GM12892 (cell line): Measurements from ENCODE around the gene NLRC3.

ENCODE experiments used
- DNase-seq: peaks from one replicate; pipeline ENCODE4 v3.0.0; 2011; ENCODE audit not compliant: insufficient read length
- FAIRE-seq: peaks from 2 replicates; lab custom pipeline; 2011; peaks lifted over from hg19 to GRCh38; lab: Jason Lieb, UNC
- POLR2A ChIP-seq: IDR thresholded peaks from 2 replicates; pipeline ENCODE4 v1.6.1; 2011; ENCODE audit warnings: low read depth, low read length, control low read depth
- POLR2AphosphoS5 ChIP-seq: IDR thresholded peaks from 2 replicates; pipeline ENCODE4 v1.6.1; 2011; ENCODE audit warnings: low read depth, low read length, control low read depth
- TAF1 ChIP-seq: IDR thresholded peaks from 2 replicates; pipeline ENCODE4 v1.6.1; 2011; ENCODE audit warnings: low read depth, mild to moderate bottlenecking, control low read depth, low read length, borderline replicate concordance

NLRC3 gene

GRCh38 chr16:3574195-3574594 lies 3.0 kb downstream of the NLRC3 start:
- TF ChIP-seq POLR2AphosphoS5, result no peak
- TF ChIP-seq TAF1, result no peak
- TF ChIP-seq POLR2A, result no peak
- FAIRE-seq (no peak), DNase-seq (no peak)

GRCh38 chr16:3573146-3573815 lies 3.9 kb downstream of the NLRC3 start:
- TF ChIP-seq POLR2AphosphoS5 (no peak), TAF1 (no peak), POLR2A (no peak)
- no peak for DNase-seq
- FAIRE-seq, result no peak

- no peak for FAIRE-seq
- no peak for TF ChIP-seq TAF1
- TF ChIP-seq POLR2AphosphoS5, result no peak
- TF ChIP-seq POLR2A, result no peak
- DNase-seq, result no peak
Measured at GRCh38 chr16:3570420-3571062, 6.7 kb downstream of the NLRC3 start.

- no peak for TF ChIP-seq POLR2AphosphoS5
- TF ChIP-seq POLR2A, result no peak
- TF ChIP-seq TAF1, result no peak
- no peak for DNase-seq
- FAIRE-seq, result no peak
Measured at GRCh38 chr16:3569851-3570250, 7.4 kb downstream of the NLRC3 start.

GRCh38 chr16:3566990-3567389 lies 10.2 kb downstream of the NLRC3 start:
- DNase-seq, result no peak
- FAIRE-seq, result no peak

GRCh38 chr16:3564889-3565141 lies 12.4 kb downstream of the NLRC3 start:
- FAIRE-seq (no peak), DNase-seq (no peak)
- TF ChIP-seq POLR2A (no peak), POLR2AphosphoS5 (no peak), TAF1 (no peak)

More at GRCh38 chr16:3566990-3567389, 10.2 kb downstream of the NLRC3 start:
- no peak for TF ChIP-seq TAF1
- TF ChIP-seq POLR2A, result no peak
- TF ChIP-seq POLR2AphosphoS5, result no peak

GRCh38 chr16:3564130-3564888 lies 12.9 kb downstream of the NLRC3 start:
- DNase-seq (no peak), FAIRE-seq (no peak)
- TF ChIP-seq POLR2AphosphoS5 (no peak), TAF1 (no peak), POLR2A (no peak)

- TF ChIP-seq POLR2AphosphoS5 (no peak), TAF1 (no peak), POLR2A (no peak)
- DNase-seq (no peak), FAIRE-seq (no peak)
Measured at GRCh38 chr16:3562914-3563480, 14.2 kb downstream of the NLRC3 start.

GRCh38 chr16:3561626-3562025 lies 15.6 kb downstream of the NLRC3 start:
- no peak for DNase-seq
- TF ChIP-seq TAF1 (no peak), POLR2AphosphoS5 (no peak), POLR2A (no peak)

GRCh38 chr16:3554351-3554928 lies 22.8 kb downstream of the NLRC3 start:
- FAIRE-seq, result no peak
- DNase-seq, result no peak

More at GRCh38 chr16:3561626-3562025, 15.6 kb downstream of the NLRC3 start:
- FAIRE-seq, result no peak

GRCh38 chr16:3553138-3553923 lies 23.9 kb downstream of the NLRC3 start:
- DNase-seq (no peak), FAIRE-seq (no peak)
- TF ChIP-seq TAF1 (no peak), POLR2A (no peak), POLR2AphosphoS5 (no peak)

More at GRCh38 chr16:3554351-3554928, 22.8 kb downstream of the NLRC3 start:
- no peak for TF ChIP-seq TAF1
- TF ChIP-seq POLR2AphosphoS5, result no peak
- no peak for TF ChIP-seq POLR2A
